Mesendoderm (in vitro differentiated cells): Measurements from ENCODE around the gene LMNB1.
"Not testable (repeated sequence)": the region's sequence is repeated elsewhere in the genome, so short reads cannot be mapped to it uniquely, and the experiment has no call there.

Experiments used
- DNase-seq: peaks from one replicate; pipeline ENCODE4 v3.0.0; 2013
- H2AK5ac ChIP-seq: 2 replicates; pipeline ENCODE4 v1.6.1; 2013; ENCODE audit warnings: low read length, inconsistent platforms
- H2BK120ac ChIP-seq: 2 replicates; pipeline ENCODE4 v1.6.1; 2013; ENCODE audit warnings: low read depth, mild to moderate bottlenecking, low read length, moderate library complexity, mixed read lengths
- H2BK15ac ChIP-seq: replicated peaks from 2 replicates; pipeline ENCODE4 v1.6.1; 2013; ENCODE audit warnings: low read depth, mild to moderate bottlenecking, moderate library complexity
- H2BK5ac ChIP-seq: 2 replicates; pipeline ENCODE4 v1.6.1; 2013; ENCODE audit warnings: low read length, inconsistent platforms
- H3K18ac ChIP-seq: 2 replicates; pipeline ENCODE4 v1.6.1; 2013; ENCODE audit warnings: mild to moderate bottlenecking, low read length, mixed read lengths
- H3K23ac ChIP-seq: one replicate; pipeline ENCODE4 v1.6.1; 2013; ENCODE audit warnings: low read length
- H3K27ac ChIP-seq: 2 replicates; pipeline ENCODE4 v1.5.1; 2013; ENCODE audit warnings: low read depth, mild to moderate bottlenecking, inconsistent platforms, low read length, moderate library complexity
- H3K27me3 ChIP-seq: 2 replicates; pipeline ENCODE4 v1.6.1; 2013; ENCODE audit warnings: low read length, control low read depth, mild to moderate bottlenecking, inconsistent platforms; ENCODE audit not compliant: insufficient read depth, poor library complexity
- H3K36me3 ChIP-seq: 2 replicates; pipeline ENCODE4 v1.6.1; 2013; ENCODE audit warnings: low read length, inconsistent platforms; ENCODE audit not compliant: control insufficient read depth, insufficient read depth
- H3K4ac ChIP-seq: one replicate; pipeline ENCODE4 v1.6.1; 2013; ENCODE audit warnings: low read depth, mild to moderate bottlenecking, low read length, moderate library complexity
- H3K4me1 ChIP-seq: 2 replicates; pipeline ENCODE4 v1.6.1; 2013; ENCODE audit warnings: low read depth, low read length, inconsistent platforms; ENCODE audit not compliant: control insufficient read depth
- H3K4me2 ChIP-seq: 2 replicates; pipeline ENCODE4 v1.6.1; 2013; ENCODE audit warnings: low read length
- H3K4me3 ChIP-seq: 2 replicates; pipeline ENCODE4 v1.5.1; 2013; ENCODE audit warnings: mild to moderate bottlenecking, low read length
- H3K56ac ChIP-seq: one replicate; pipeline ENCODE4 v1.6.1; 2013; ENCODE audit warnings: low read length
- H3K79me1 ChIP-seq: 2 replicates; pipeline ENCODE4 v1.6.1; 2013; ENCODE audit warnings: low read length, inconsistent platforms
- H3K79me2 ChIP-seq: 2 replicates; pipeline ENCODE4 v1.6.1; 2013; ENCODE audit warnings: mild to moderate bottlenecking, low read length; ENCODE audit not compliant: control insufficient read depth, insufficient read depth
- H3K9ac ChIP-seq: 2 replicates; pipeline ENCODE4 v1.6.1; 2013; ENCODE audit warnings: low read length, inconsistent platforms
- H4K5ac ChIP-seq: one replicate; pipeline ENCODE4 v1.6.1; 2013; ENCODE audit warnings: low read length
- H4K8ac ChIP-seq: one replicate; pipeline ENCODE4 v1.6.1; 2013; ENCODE audit warnings: low read depth, mild to moderate bottlenecking, control low read depth, low read length, moderate library complexity
- WGBS: extraction: QIAGEN DNeasy Blood & Tissue Kit; methylation state at CpG from one replicate; pipeline ENCODE4 v1.1.7; 2013; ENCODE audit warnings: low lambda C conversion rate, missing lambda C conversion rate; ENCODE audit not compliant: insufficient coverage; ENCODE audit errors: extremely low coverage; 5-methylcytosine and 5-hydroxymethylcytosine counted together

LMNB1 gene

GRCh38 chr5:126849101-126849678 lies 72.3 kb downstream of the LMNB1 start:
- Histone ChIP-seq H2BK120ac (no peak overlapping the region), H3K79me2 (peaks cover 3% of the 10 kb centered on the region), H2AK5ac (no peak overlapping the region), H4K8ac (no peak overlapping the region), H3K4ac (no peak overlapping the region), H3K4me3 (no peak overlapping the region), H2BK15ac (no peak overlapping the region), H3K79me1 (peaks cover 6% of the 10 kb centered on the region), H3K27me3 (no peaks in the 10 kb centered on the region), H3K4me2 (no peak overlapping the region), H3K23ac (no peak overlapping the region), H3K56ac (no peak overlapping the region), H2BK5ac (no peak overlapping the region), H3K18ac (no peak overlapping the region), H3K27ac (no peak overlapping the region), H4K5ac (no peak overlapping the region), H3K4me1 (peaks cover 15% of the 10 kb centered on the region), H3K9ac (no peak overlapping the region), H3K36me3 (no peaks in the 10 kb centered on the region)
- peak; percentile 44 for DNase-seq
- no CpG with 5 or more reads among the region's 3 CpGs for WGBS

- Histone ChIP-seq H3K4me1 (peaks cover 10% of the 10 kb centered on the region), H2BK15ac (no peak overlapping the region), H3K27ac (no peak overlapping the region), H2BK5ac (no peak overlapping the region), H3K79me1 (peaks cover 6% of the 10 kb centered on the region), H3K18ac (no peak overlapping the region), H3K56ac (no peak overlapping the region), H3K23ac (no peak overlapping the region), H3K79me2 (peaks cover 3% of the 10 kb centered on the region), H3K27me3 (no peaks in the 10 kb centered on the region), H2BK120ac (no peak overlapping the region), H4K5ac (no peak overlapping the region), H4K8ac (no peak overlapping the region), H3K4me3 (no peak overlapping the region), H3K4me2 (no peak overlapping the region), H3K36me3 (no peaks in the 10 kb centered on the region), H3K4ac (no peak overlapping the region), H3K9ac (no peak overlapping the region), H2AK5ac (no peak overlapping the region)
- DNase-seq: no peak
- WGBS: no CpG with 5 or more reads among the region's 14 CpGs
These were observed 74.6 kb downstream of the LMNB1 start for GRCh38 chr5:126851501-126852011.

- Histone ChIP-seq H3K27me3 (no peaks in the 10 kb centered on the region), H3K9ac (no peak overlapping the region), H2BK15ac (no peak overlapping the region), H3K56ac (no peak overlapping the region), H3K79me2 (peaks cover 3% of the 10 kb centered on the region), H3K4me2 (no peak overlapping the region), H3K4me3 (no peak overlapping the region), H2BK5ac (no peak overlapping the region), H2AK5ac (no peak overlapping the region), H4K8ac (no peak overlapping the region), H2BK120ac (no peak overlapping the region), H3K23ac (no peak overlapping the region), H3K27ac (no peak overlapping the region), H3K4ac (no peak overlapping the region), H3K18ac (no peak overlapping the region), H3K4me1 (peaks cover 9% of the 10 kb centered on the region), H3K36me3 (no peaks in the 10 kb centered on the region), H4K5ac (no peak overlapping the region), H3K79me1 (peaks cover 6% of the 10 kb centered on the region)
- no peak for DNase-seq
- no CpG with 5 or more reads among the region's 4 CpGs for WGBS
These were observed 75.2 kb downstream of the LMNB1 start for GRCh38 chr5:126852091-126852571.

- H3K4me1 ChIP-seq: peaks cover 5% of the 10 kb centered on the region
- H3K27ac ChIP-seq: no peak overlapping the region
- no peaks in the 10 kb centered on the region for H3K36me3 ChIP-seq
- H3K79me2 ChIP-seq: no peaks in the 10 kb centered on the region
- H3K9ac ChIP-seq: no peak overlapping the region
- no peak overlapping the region for H2BK15ac ChIP-seq
- no peak overlapping the region for H3K18ac ChIP-seq
- H3K56ac ChIP-seq: no peak overlapping the region
- no peak overlapping the region for H4K5ac ChIP-seq
- no peak for DNase-seq
- peaks cover under 1% of the 10 kb centered on the region for H3K79me1 ChIP-seq
- H2AK5ac ChIP-seq: no peak overlapping the region
- no peak overlapping the region for H3K4me3 ChIP-seq
- H2BK120ac ChIP-seq: no peak overlapping the region
- no CpG with 5 or more reads among the region's 7 CpGs for WGBS
- no peak overlapping the region for H2BK5ac ChIP-seq
- no peak overlapping the region for H4K8ac ChIP-seq
- no peak overlapping the region for H3K4me2 ChIP-seq
- H3K27me3 ChIP-seq: no peaks in the 10 kb centered on the region
- no peak overlapping the region for H3K23ac ChIP-seq
- no peak overlapping the region for H3K4ac ChIP-seq
These were observed 75.9 kb downstream of the LMNB1 start for GRCh38 chr5:126852841-126853271.

- H3K9ac ChIP-seq, H3K4ac ChIP-seq, H3K79me2 ChIP-seq, H3K18ac ChIP-seq, H3K79me1 ChIP-seq, DNase-seq, H3K36me3 ChIP-seq, H2AK5ac ChIP-seq, H3K4me1 ChIP-seq, H2BK15ac ChIP-seq, H3K27me3 ChIP-seq, H3K4me3 ChIP-seq, H2BK5ac ChIP-seq, H3K56ac ChIP-seq, H4K8ac ChIP-seq, H2BK120ac ChIP-seq, H3K23ac ChIP-seq, H3K4me2 ChIP-seq, H4K5ac ChIP-seq, H3K27ac ChIP-seq: not testable (repeated sequence)
- WGBS: no CpG with 5 or more reads among the region's 27 CpGs
These were observed 76.8 kb downstream of the LMNB1 start for GRCh38 chr5:126853541-126854307.
